Measurements from ENCODE around the gene JADE2. TPM values are rescaled to one million over a fixed set of nuclear protein-coding genes. Genes with fewer than 3 reads are reported as not detected.

Gene JADE2
- total RNA-seq, 1 donor from 2014 or later = 70.9 TPM

DNA sequence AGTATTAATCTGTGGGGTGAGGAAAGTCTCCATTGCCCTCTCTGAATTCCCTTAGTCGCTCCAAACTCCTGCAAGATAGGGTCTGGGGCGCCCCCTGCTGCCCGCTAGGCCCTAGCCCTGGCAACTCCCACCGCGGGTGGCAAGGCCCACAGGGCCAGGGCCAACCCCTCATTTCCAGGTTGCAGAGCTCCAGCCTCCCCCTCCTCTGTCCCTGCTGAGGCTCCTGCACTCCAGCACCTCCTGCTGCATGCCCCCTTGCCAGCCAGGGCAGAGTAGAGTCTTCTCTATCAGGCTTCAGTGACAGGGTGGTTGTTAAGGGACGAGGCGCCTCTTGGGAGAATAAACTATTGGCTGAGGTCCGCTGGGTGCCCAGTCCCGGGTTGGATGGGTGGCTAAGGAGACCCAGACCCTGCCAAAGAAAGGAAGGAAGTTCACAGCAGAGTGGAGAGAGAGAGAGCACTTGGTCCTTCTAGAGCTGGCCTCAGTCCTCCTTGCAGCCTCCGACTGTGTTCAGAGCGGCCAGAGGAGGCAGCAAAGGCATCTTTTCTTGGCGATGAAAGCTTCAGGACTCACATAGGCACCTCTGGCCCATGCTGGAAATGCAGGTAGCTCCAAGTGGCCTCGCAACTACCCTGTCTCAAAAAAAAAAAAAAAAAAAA lies 61.5 kb downstream of the JADE2 start:
- Histone ChIP-seq H3K27me3 (no peaks in the 10 kb centered on the region), H3K4me1 (peaks cover 3 to 5% of the 10 kb centered on the region in 2 donors), H3K36me3 (no peaks in the 10 kb centered on the region), H3K27ac (peak overlapping the region; percentile 24 to 39), H3K4me3 (peak overlapping the region in 1 of 2 donors; percentile 46), H3K9me3 (no peaks in the 10 kb centered on the region)
- TF ChIP-seq, protein P1, sequence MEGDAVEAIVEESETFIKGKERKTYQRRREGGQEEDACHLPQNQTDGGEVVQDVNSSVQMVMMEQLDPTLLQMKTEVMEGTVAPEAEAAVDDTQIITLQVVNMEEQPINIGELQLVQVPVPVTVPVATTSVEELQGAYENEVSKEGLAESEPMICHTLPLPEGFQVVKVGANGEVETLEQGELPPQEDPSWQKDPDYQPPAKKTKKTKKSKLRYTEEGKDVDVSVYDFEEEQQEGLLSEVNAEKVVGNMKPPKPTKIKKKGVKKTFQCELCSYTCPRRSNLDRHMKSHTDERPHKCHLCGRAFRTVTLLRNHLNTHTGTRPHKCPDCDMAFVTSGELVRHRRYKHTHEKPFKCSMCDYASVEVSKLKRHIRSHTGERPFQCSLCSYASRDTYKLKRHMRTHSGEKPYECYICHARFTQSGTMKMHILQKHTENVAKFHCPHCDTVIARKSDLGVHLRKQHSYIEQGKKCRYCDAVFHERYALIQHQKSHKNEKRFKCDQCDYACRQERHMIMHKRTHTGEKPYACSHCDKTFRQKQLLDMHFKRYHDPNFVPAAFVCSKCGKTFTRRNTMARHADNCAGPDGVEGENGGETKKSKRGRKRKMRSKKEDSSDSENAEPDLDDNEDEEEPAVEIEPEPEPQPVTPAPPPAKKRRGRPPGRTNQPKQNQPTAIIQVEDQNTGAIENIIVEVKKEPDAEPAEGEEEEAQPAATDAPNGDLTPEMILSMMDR (IDR thresholded peaks at IDR 0.05) = peak; percentile 69 to 81 (median 81)
- intact Hi-C loops (cut with DNase I) = loop anchor here (2.0 to 5.0 kb wide), 3 partner anchors 215 to 405 kb away; partner anchors contain the start of gene UBE2B
- peak in 1 of 2 donors; percentile 94 for DNase-seq (ENCODE audit: low spot score in 2 of 2)

DNA sequence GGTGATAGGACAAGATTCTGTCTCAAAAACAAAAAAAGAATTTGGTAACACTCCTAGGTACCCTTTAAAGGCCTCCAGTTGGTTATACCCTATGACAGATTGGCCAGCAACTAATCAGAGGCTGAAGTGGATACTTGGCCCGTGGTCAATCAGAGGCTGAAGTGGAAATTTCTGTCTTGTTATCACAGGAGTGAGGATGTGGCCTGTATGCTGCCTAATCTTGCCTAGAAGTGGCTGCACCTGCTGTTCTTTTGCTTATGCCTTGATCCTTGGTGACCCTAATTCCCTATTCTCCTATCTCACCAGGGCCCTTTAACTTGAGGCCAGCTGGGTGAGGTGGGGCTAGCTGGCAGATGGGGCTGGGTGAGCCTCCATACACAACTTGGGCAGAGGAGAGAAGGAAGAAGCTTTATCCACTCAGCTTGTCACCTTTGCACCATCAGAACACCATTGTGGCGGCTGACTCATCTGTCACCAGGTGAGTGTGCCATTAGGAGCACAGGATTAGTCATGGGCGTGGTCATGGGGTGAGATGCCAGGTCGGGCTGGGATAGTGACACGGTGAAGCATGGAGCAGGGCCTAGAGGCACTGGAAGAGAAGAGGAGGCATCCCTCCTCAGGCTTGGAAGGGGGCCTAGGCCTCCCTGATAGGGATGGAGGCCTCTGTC lies 65.7 kb downstream of the JADE2 start:
- TF ChIP-seq, protein P1 (IDR thresholded peaks at IDR 0.05) = no peak
- DNase-seq (ENCODE audit: low spot score in 2 of 2) = no peak
- no peak overlapping the region for H3K27ac ChIP-seq
- H3K4me3 ChIP-seq = no peak overlapping the region
- H3K9me3 ChIP-seq = no peaks in the 10 kb centered on the region
- no peaks in the 10 kb centered on the region for H3K36me3 ChIP-seq
- intact Hi-C loops (cut with DNase I) = no loop called here
- H3K27me3 ChIP-seq = no peaks in the 10 kb centered on the region
- H3K4me1 ChIP-seq = peaks cover 3 to 17% of the 10 kb centered on the region in 2 donors

DNA sequence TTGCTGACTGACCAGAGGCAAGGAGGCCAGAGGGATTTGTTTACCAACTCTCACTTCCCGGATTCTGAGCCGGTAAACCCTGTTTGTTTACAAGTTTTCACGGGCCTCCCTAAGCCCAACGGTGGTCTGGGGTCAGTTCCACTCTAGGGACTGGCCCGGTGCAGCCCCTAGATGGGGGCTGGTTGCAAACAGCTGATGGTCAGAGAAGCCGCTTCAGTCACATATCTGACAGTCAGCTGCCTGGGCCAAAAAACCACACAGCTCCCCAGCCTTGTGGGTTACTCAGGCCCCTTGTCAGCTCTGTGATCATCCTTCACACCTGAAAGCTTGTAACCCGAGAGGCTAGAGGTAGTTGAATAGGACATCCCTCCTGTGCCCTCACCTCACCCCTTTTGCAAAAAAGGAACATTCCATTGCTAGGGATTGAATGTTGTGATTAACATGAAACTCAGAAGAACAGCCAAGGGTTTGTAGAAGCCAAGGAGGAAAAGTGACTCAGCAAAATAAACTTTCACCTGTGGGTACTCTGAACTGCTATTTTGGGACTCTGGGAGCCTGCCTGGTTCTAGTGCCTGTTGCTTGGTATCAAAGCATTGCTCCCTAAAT lies 66.8 kb downstream of the JADE2 start:
- TF ChIP-seq, protein P1 (IDR thresholded peaks at IDR 0.05) = no peak
- H3K36me3 ChIP-seq = no peaks in the 10 kb centered on the region
- DNase-seq (ENCODE audit: low spot score in 2 of 2) = no peak
- H3K9me3 ChIP-seq = no peaks in the 10 kb centered on the region
- peak overlapping the region in 1 of 2 donors; percentile 45 for H3K27ac ChIP-seq
- H3K27me3 ChIP-seq = no peaks in the 10 kb centered on the region
- intact Hi-C loops (cut with DNase I) = no loop called here
- H3K4me1 ChIP-seq = peaks cover 0 to 13% of the 10 kb centered on the region in 2 donors
- no peak overlapping the region for H3K4me3 ChIP-seq

DNA sequence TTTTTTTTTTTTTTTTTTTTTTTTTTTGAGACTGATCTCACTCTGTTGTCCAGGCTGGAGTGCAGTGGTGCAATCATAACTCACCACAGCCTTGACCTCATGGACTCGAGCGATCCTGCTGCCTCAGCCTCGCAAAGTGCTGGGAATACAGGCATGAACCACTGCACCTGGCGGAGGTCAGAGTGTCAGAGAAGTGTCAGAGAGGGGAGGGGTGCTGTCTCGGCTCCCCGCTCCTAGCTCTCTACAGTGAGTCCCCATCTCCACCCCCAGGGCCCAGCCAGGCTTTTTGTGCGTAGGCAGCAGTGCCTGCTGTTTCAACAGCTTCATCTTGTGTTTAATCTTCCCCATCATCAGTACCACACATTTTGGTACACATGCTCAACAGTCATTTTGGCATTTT lies 68.9 kb downstream of the JADE2 start:
- DNase-seq (ENCODE audit: low spot score in 2 of 2) = no peak
- intact Hi-C loops (cut with DNase I) = no loop called here
- Histone ChIP-seq H3K27me3 (no peaks in the 10 kb centered on the region), H3K4me3 (no peak overlapping the region), H3K27ac (no peak overlapping the region), H3K4me1 (peaks cover 0 to 13% of the 10 kb centered on the region in 2 donors), H3K9me3 (no peaks in the 10 kb centered on the region), H3K36me3 (no peaks in the 10 kb centered on the region)
- TF ChIP-seq, protein P1 (IDR thresholded peaks at IDR 0.05) = no peak

DNA sequence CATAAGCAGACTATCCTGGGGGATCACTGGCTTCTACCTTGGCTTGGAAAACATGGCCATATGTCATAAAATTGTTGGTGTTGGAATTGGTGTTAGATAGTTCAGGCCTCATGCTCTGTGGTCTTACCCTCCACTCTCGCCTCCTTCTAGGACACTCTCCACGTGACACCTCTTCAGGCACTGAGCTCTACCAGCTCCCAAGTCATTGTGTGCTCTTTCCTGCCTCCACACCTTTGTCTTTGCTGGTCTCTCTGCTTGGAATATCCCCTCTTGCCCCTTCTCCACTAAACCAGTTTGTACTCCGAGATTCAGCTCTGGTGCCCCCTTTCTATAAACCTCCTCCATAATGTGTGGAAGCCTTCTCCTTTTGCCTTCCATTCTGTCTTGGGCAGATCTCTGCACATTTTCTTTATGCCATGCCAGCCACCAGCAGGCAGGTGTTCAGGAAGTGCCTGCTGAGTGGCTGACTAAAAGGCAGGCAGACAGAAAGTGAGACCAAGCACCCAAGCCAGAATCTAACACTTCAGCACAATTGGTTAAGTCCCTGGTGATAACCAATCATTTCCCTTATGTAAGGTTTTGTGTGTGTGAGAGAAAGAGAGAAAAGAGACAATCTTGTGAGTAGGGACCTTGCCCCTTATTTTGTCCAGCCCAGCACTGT lies 69.5 kb downstream of the JADE2 start:
- DNase-seq (ENCODE audit: low spot score in 2 of 2) = no peak
- Histone ChIP-seq H3K36me3 (no peaks in the 10 kb centered on the region), H3K27me3 (no peaks in the 10 kb centered on the region), H3K27ac (no peak overlapping the region), H3K4me3 (no peak overlapping the region), H3K4me1 (peaks cover 0 to 13% of the 10 kb centered on the region in 2 donors), H3K9me3 (no peaks in the 10 kb centered on the region)
- intact Hi-C loops (cut with DNase I) = no loop called here
- TF ChIP-seq, protein P1 (IDR thresholded peaks at IDR 0.05) = no peak

All from ascending aorta (tissue), 2 donors.